EL (cell line): Measurements from ENCODE around the gene SLC2A11.
A peak's percentile ranks its signal among the peaks of the same experiment; 100 is the strongest.

Source experiments
- DNase-seq: peaks from one replicate; pipeline ENCODE4 v3.0.0-alpha.2; 2016

Gene SLC2A11

GRCh38 chr22:23832226-23833016 is 25.3 kb upstream of the SLC2A11 start:
- no peak for DNase-seq

DNA sequence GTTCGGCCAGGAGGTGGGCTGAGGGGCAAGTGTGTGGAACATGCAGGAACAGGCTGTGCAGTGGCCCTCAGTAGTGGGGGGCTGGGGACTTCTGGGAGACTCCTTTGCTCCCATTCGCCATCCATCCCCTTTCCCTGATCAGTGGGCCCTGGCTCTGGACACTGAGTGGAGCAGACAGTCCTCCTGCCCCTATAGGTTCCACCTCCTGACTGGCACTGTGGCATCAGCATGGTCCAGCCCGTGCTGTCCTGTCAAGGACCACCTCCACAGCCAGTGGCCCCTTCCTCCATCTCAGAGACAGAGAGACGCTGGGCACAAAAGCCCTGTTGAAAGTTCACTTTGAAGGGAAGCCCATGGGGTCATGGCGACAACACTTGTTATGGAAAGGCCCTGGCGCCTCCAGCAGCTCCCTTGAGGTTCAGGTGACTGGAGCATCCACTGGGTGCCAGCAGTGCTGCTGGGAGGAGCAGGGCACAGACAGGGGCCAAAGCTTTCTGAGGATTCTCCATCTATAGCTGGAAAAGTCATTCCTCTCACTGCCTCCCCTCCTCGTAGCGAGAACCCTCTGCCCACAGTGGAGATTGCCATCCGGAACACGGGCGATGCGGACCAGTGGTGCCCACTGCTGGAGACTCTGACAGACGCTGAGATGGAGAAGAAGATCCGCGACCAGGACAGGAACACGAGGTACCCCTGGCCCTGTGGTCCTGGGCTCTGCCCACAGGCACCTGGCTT is 24.5 kb upstream of the SLC2A11 start:
- DNase-seq: no peak

- no peak for DNase-seq
Measured at GRCh38 chr22:23833911-23834317, 23.8 kb upstream of the SLC2A11 start.

- DNase-seq: no peak
Measured at GRCh38 chr22:23834406-23834792, 23.3 kb upstream of the SLC2A11 start.

- no peak for DNase-seq
Measured at GRCh38 chr22:23834793-23835483, 22.7 kb upstream of the SLC2A11 start.

DNA sequence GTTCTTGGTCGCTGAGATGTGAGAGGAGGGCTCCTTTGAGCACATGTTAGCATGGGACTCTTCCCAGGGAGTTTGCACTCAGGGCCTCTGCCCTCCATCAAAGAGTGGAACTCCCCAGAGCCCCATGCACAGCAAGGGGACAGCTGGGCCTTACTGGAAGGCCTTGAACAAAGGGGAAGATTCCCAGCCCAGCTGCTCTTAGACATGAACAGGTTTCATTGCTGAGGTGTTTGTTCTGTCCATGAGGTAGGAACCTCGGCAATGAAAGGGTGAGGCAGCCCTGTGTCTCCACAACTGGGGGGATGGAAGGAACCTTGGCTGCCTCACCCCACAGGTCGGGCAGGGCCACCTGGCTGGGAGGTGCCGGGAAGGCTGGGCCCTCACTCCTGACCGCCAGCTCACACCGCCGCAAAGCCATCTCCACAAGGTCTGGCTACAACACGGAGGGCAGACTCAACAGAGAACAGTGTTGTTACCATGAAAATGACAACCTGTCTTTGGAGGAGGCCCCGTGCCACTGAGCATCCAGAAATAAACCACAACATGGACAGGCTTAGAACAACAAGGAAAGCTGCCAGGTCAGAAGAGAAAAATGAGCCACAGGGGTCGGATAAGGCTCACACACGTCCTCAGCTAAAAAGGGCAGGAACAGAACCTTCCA is 22.1 kb upstream of the SLC2A11 start:
- DNase-seq: no peak

DNA sequence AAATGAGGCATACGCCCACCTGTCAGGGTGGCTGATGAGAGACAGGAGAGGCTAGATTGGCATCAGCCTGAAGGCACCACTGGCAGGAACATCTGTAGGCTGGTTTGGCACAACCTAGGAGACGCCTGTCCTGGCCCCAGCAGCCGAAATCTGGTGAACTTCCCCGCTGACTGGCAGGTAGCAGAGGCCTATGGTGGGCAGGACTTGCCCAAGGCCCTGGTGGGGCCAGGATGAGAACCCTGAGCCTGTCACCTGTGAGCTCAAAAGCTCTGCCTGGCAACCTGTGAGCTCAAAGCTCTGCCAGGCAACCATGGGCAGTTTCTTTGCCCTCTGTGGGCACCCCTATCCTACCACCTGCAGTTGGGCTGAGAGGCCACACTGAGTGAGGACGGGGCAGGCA is 21.4 kb upstream of the SLC2A11 start:
- DNase-seq: no peak

GRCh38 chr22:23836692-23837495 is 20.8 kb upstream of the SLC2A11 start:
- DNase-seq: no peak

- no peak for DNase-seq
Measured at GRCh38 chr22:23837496-23837859, 20.2 kb upstream of the SLC2A11 start.

DNA sequence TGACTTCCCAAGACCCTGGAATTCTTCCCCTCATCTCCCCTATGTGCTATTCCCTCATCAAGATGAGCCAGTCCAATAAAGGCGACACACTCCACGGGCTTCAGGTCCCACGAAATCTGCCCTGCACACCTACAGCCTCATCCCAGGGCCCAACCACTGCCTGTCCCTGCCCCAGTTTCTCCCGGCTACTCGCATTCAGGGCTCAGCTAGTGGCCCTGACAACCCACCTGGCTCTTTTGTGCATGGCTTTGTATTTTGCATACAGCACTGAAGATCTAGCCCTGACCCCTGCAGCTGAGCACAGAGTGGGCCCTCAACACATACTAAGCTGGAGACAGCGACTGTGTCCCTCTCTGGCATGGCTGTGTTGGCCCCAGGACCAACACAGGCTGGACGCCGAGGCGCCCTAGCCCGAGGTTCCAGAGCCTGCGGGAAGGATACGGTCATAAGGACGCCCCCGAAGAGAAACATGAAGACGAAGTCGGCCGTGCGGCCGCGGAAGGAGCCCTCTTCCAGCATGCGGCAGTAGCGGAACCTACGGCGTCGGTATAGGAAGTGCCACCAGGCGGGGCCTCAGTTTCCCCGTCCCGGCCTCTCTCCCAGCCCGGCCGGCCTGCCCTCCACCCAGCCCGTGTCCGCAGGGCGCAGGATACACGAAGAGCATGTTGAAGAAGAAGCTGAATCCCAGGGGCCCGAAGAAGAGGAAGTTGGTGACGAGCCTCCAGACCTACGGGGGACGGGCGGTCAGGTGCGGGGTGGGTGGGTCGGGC is 19.6 kb upstream of the SLC2A11 start:
- no peak for DNase-seq

DNA sequence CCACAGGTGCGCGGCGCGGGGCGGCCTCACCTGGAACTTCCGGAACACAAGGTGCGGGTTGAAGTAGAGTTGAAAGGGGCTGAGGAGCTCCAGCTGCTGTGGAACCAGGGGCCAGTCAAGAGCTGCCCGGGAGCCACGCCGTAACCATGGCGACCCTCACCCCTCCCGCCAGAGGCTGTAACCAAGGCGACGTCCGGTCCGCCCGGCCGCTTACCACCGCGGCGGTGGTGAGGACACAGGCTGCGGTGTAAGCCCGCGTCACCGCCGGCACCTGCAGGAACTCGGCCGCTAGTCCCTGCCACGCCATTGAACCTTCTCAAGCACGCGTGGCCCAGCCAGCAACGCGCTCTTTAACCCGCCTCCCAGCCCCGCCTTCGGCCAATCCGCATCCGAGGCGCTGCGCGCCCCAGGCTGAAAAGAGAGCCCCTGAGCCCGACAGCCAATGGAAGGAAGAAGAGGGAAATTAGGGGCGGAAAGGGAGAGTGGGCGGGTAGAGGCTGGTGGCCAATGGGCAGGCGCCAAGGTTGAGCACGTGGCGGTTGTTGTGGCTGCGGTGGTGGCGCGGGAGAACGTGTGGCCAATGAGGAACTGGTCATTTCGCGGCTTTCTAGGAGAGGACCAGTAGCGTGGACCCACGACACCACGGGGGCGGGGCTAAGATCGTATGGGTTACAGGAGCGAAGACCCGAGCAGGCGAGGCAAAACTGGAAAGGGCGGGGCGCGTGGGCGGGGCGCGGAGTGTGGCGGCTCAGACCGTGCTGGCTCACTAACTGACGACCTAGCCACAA is 18.8 kb upstream of the SLC2A11 start, which contains the start of gene DERL3:
TSS of gene DERL3 (minus strand) at position 326 of the 788 bp plus-strand sequence. CDS start at position 307, 19 bp downstream.
- DNase-seq: peak; percentile 92

DNA sequence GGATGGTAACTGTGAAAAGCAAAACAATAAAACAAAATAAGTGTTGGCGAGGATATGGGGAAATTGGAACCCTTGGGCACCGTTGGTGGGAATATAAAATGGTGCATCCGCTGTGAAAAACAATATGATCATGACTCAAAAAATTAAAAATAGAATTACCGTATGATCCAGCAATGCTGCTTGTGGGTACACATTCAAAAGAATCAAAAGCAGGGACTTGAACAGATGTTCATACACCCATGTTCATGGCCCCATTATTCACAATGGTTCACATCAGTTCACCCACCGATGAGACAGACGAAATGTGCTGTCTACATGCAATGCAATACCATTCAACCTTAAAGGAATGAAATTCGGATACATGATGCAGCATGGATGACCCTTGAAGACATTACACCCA is 17.6 kb upstream of the SLC2A11 start:
- DNase-seq: no peak

GRCh38 chr22:23841292-23841691 is 16.4 kb upstream of the SLC2A11 start:
- DNase-seq: no peak

DNA sequence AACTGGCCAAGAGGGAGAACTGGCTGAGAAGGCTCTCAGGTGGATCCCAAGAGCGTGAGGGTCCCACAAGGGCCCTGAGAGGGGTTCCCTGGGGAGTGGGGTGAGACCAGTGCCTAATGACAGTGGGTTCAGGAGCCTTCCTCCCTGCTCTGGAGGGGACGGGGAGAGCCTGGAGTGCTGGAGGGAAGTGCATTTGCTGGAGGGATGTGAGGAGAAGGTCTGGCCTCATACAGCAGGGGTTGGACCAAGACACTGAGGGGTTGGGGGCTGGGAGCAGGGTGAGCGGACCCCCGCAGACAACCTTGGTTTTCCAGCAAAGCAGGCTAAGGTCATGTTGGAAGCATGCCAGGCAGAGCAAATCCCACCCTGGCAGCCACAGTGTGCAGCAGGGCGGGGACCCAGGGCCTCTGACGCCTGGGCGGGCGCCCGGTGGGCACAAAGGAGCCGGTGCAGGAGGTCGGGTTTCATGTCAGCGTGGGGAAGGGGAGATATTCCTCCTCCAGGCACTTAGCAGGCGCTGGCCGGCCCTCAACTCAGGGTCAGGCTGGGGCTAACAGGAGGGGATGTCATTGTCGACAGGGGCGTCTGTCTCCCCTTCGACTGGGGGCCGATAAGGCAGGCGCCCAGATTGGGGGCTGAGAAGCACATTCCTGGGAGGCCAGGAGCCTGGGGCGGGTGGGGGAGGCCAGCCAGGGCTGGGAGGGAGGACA is 15.8 kb upstream of the SLC2A11 start:
- no peak for DNase-seq

GRCh38 chr22:23842599-23842998 is 15.1 kb upstream of the SLC2A11 start:
- no peak for DNase-seq

DNA sequence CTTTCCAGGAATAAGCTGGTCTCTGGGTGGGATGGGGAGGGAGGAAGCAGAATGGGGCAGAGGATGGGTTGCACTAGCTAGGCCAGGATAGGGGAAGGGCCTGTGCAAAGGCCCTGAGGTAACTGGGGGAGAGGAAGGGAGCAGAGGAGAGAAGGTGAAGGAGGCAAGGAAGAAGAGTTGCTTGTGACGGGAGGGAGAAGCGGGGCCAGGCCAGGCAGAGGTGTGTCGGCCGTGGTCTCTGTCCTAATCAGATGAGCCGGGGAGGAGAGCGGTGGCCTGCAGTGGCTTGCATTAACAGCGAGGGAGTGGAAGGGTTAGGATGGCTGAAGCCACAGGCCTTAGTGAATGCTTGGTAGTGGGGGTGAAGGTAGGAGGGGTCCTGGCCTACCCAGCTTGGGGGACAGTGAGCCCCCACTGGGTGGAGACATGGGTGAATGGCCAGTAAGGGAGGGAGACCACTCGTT is 12.9 kb upstream of the SLC2A11 start:
- no peak for DNase-seq

DNA sequence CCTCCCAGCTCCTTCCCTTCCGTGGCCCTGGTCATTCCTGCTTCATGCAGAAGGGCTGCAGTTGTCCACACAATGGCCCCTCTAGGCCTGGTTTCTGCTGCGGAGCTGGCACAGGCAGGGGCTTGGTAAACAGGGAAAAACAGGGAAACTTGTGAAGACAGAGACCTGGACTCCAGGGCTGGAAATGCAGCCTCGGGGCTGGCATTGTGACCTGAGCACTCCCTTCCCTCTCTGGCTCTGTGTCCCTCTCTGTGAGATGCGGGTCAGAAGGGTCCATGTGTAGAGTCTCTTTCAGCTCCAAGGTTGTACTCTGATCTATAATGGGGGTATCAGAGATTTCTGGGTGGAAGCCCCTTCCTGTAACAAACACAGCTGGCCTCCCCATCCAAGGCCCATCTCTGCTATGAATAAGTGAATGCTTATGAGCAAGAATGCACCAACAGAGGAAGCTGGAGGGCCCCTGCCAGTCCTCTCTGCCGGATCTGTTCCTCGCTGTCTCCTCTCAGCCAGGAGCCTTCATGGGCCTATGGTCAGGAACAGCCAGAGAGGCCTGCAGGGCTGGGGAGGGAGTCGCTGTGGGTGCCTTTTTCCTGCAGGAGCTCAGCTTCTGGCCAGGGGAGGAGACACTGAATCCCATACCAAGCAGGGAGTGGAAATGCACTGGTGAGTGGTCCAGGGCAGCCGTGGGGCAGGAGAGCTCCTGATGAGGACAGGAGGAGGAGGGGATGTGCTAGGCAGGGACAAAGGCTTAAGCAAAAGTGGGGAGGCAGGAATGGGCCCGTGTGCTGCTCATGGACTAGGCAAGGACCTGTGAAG is 12.2 kb upstream of the SLC2A11 start:
- no peak for DNase-seq

- DNase-seq: no peak
Measured at GRCh38 chr22:23846081-23846469, 11.6 kb upstream of the SLC2A11 start.

- no peak for DNase-seq
Measured at GRCh38 chr22:23847310-23847920, 10.3 kb upstream of the SLC2A11 start.
